Measurements from ENCODE around the gene INPP5F.

Gene INPP5F

DNA sequence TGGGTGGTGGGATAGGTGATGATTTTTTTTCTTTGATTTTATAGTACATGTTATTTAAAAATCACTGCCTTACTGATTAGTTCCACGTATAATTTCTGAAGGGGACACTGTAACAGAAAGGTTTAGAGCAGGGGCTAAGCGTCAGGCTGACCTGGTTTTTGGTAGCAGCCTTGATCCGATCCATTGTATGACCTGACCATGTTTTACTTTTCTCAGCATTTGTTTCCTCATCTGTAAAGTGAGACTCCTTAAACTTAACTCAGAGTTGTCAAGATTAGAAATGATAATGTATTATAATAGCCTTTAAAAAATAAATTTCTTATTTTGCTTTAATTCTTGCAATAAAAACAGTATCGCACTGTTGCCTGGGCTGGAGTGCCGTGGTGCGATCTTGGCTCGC, 23.6 kb downstream of the INPP5F start:
- Mint-ChIP-seq H3K27me3 (no peaks in the 10 kb centered on the region), H3K4me1 (ENCODE audit: low read depth) (peaks cover 14% of the 10 kb centered on the region), H3K4me3 (no peak overlapping the region), H3K36me3 (peaks cover 4% of the 10 kb centered on the region), H3K9me3 (ENCODE audit: low read depth) (no peaks in the 10 kb centered on the region), H3K27ac (no peak overlapping the region)

DNA sequence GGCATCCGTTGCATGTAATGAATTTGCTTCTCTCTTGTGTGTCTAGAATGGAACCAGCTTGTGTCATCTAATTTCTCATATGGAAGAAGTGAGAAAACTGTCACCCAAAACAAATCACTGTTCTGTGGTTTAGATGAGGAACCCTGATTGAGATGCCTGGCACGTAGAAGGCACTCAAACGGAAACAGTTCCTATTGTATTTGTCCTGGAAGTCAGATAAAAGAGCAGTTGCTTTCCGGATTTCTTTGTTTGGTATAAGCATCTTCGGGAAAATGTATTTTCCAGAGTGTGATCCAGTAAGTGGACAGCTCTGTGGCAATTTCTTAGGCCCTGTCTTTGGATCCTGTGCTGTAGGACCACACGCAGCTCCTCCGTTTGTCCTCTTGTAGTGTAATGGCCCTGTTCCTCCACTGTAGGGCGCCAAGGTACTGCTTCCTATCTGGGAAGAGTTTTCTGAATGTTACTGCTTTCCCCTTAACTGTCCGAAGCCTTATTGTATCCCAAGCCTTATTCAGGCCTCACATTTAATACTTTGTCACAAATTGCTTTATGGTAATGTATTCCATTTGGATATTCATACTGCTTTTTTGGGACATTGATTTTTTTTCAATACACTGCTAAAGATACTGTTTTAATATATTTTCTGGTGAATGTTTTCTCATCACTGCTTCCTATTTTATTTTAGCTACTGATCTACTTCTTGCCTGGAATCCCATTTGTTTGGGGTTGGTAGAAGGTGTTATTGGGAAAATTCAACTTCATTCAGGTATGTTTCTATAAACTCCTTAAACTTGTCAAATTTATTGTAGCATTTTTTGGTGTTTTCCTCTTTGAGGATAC, 24.8 kb downstream of the INPP5F start:
- Mint-ChIP-seq H3K4me3 (no peak overlapping the region), H3K27me3 (no peaks in the 10 kb centered on the region), H3K27ac (no peak overlapping the region), H3K36me3 (peaks cover 6% of the 10 kb centered on the region), H3K9me3 (ENCODE audit: low read depth) (no peaks in the 10 kb centered on the region), H3K4me1 (ENCODE audit: low read depth) (peaks cover 9% of the 10 kb centered on the region)

- peaks cover 7% of the 10 kb centered on the region for H3K4me1 Mint-ChIP-seq (ENCODE audit: low read depth)
- H3K9me3 Mint-ChIP-seq (ENCODE audit: low read depth): no peaks in the 10 kb centered on the region
- no peaks in the 10 kb centered on the region for H3K27me3 Mint-ChIP-seq
- peaks cover 10% of the 10 kb centered on the region for H3K36me3 Mint-ChIP-seq
- H3K27ac Mint-ChIP-seq: no peak overlapping the region
- H3K4me3 Mint-ChIP-seq: no peak overlapping the region
These were observed 27.5 kb downstream of the INPP5F start for GRCh38 chr10:119753309-119753708.

DNA sequence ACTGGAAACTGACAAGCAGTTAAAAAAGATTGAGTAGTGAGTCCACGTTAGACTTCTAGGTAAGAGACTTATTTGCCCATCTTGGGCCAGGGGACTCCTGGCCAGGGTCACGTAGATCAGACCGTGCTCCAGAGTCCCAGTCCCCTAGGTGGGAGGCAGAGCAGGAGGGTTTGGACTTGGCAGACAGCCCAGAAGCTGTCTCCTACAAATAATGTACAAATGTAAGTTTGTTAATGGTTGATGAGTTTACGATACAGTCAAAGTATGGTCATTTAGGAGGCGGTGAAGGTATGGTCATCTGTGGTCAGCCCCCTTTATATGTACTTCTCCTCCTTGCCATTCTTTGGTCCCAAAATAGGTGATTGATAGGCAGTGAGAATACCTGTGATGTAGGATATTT, 28.2 kb downstream of the INPP5F start:
- no peaks in the 10 kb centered on the region for H3K9me3 Mint-ChIP-seq (ENCODE audit: low read depth)
- H3K27me3 Mint-ChIP-seq: no peaks in the 10 kb centered on the region
- H3K4me1 Mint-ChIP-seq (ENCODE audit: low read depth): peaks cover 7% of the 10 kb centered on the region
- H3K27ac Mint-ChIP-seq: no peak overlapping the region
- H3K36me3 Mint-ChIP-seq: peaks cover 10% of the 10 kb centered on the region
- no peak overlapping the region for H3K4me3 Mint-ChIP-seq

DNA sequence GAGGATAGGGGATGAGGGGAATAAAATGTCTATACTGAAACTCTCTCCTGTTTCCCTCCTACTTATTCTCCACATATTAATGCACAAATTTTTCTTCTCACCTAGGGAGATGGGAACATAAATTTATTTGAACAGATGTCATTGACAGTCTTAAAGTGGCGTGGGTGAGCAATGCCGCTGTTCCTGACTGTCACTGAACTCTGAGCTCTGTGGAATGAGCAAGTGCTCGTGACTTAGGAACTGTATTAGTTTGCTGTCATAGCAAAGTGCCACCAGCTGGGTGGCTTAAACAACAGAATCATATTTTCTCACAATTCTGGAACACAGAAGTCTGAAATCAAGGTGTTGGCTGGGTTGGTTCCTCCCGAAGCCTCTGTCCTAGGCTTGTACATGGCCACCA, 29.1 kb downstream of the INPP5F start:
- H3K36me3 Mint-ChIP-seq: peaks cover 12% of the 10 kb centered on the region
- H3K27me3 Mint-ChIP-seq: no peaks in the 10 kb centered on the region
- peaks cover 7% of the 10 kb centered on the region for H3K4me1 Mint-ChIP-seq (ENCODE audit: low read depth)
- H3K9me3 Mint-ChIP-seq (ENCODE audit: low read depth): no peaks in the 10 kb centered on the region
- no peak overlapping the region for H3K4me3 Mint-ChIP-seq
- H3K27ac Mint-ChIP-seq: no peak overlapping the region

GRCh38 chr10:119755446-119755845, 29.6 kb downstream of the INPP5F start:
- peaks cover 4% of the 10 kb centered on the region for H3K4me1 Mint-ChIP-seq (ENCODE audit: low read depth)
- no peak overlapping the region for H3K4me3 Mint-ChIP-seq
- no peaks in the 10 kb centered on the region for H3K9me3 Mint-ChIP-seq (ENCODE audit: low read depth)
- no peak overlapping the region for H3K27ac Mint-ChIP-seq
- H3K27me3 Mint-ChIP-seq: no peaks in the 10 kb centered on the region
- peaks cover 12% of the 10 kb centered on the region for H3K36me3 Mint-ChIP-seq

GRCh38 chr10:119758448-119759195, 32.8 kb downstream of the INPP5F start:
- H3K27me3 Mint-ChIP-seq: no peaks in the 10 kb centered on the region
- H3K9me3 Mint-ChIP-seq (ENCODE audit: low read depth): no peaks in the 10 kb centered on the region
- no peak overlapping the region for H3K4me3 Mint-ChIP-seq
- peaks cover 13% of the 10 kb centered on the region for H3K36me3 Mint-ChIP-seq
- H3K4me1 Mint-ChIP-seq (ENCODE audit: low read depth): peaks cover 6% of the 10 kb centered on the region
- H3K27ac Mint-ChIP-seq: no peak overlapping the region

DNA sequence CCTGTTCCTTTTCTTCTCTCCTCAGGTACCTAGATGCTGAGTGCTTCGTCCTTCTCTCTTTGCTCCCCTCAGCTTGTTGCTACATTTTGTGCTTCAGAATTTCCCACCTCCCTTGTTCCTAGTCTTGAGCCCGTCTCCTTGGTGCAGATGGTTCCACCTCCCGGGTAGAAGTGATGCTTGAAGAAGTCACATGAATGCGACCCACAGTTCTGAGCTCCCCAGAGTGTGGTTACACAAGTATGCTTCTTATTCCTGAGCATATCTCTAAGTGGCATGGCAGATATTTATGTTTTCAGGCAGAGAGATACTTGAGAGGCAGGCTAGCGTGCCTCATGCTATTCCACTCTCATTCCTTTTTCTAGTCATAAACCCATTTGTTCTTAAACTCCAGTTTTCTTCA, 34.0 kb downstream of the INPP5F start:
- Mint-ChIP-seq H3K27ac (no peak overlapping the region), H3K27me3 (no peaks in the 10 kb centered on the region)

DNA sequence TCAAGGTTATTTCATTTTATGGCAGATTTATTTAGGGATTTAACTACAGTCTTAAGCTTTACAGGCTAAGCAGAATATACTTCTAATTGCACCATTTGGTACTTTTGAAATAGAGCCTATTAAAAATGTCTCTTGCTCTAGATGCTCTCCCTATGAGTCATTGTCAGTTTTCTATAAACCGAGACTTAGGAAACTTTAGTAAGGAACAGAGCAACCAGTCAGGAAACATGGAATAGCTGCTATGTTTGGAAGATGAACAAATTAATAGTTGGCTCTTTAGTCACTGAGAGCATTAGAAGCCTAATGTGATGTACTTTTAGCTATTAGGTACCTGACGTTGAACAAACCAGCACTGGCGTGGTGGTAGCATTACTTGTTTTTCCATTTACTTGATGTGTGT, 35.3 kb downstream of the INPP5F start:
- no peak overlapping the region for H3K27ac Mint-ChIP-seq
- H3K27me3 Mint-ChIP-seq: no peaks in the 10 kb centered on the region
- H3K4me1 Mint-ChIP-seq (ENCODE audit: low read depth): peaks cover 6% of the 10 kb centered on the region
- peaks cover 13% of the 10 kb centered on the region for H3K36me3 Mint-ChIP-seq
- no peaks in the 10 kb centered on the region for H3K9me3 Mint-ChIP-seq (ENCODE audit: low read depth)
- no peak overlapping the region for H3K4me3 Mint-ChIP-seq

More for the DNA sequence above, 34.0 kb downstream of the INPP5F start:
- Mint-ChIP-seq H3K36me3 (peaks cover 14% of the 10 kb centered on the region), H3K4me3 (no peak overlapping the region), H3K9me3 (ENCODE audit: low read depth) (no peaks in the 10 kb centered on the region), H3K4me1 (ENCODE audit: low read depth) (peaks cover 6% of the 10 kb centered on the region)

DNA sequence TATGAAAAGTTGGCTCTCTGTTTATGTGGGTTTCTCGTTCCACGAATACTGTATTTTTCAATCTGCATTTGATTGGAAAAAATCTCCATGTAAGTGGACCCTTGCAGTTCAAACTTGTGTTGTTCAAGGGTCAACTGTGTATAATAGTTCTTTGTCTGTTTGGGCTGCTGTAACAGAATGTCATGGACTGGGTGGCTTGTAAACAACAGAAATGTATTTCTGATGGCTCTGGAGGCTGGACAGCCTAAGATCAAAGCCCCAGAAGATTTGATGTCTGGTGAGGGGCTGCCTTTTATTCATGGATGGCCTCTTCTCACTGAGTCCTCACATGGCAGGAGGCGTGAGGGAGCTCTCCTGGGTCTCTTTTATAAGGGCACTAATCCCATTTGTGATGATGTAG, 36.2 kb downstream of the INPP5F start:
- Mint-ChIP-seq H3K27me3 (no peaks in the 10 kb centered on the region), H3K4me3 (no peak overlapping the region), H3K27ac (no peak overlapping the region), H3K9me3 (ENCODE audit: low read depth) (no peaks in the 10 kb centered on the region), H3K36me3 (peaks cover 13% of the 10 kb centered on the region), H3K4me1 (ENCODE audit: low read depth) (peaks cover 6% of the 10 kb centered on the region)

DNA sequence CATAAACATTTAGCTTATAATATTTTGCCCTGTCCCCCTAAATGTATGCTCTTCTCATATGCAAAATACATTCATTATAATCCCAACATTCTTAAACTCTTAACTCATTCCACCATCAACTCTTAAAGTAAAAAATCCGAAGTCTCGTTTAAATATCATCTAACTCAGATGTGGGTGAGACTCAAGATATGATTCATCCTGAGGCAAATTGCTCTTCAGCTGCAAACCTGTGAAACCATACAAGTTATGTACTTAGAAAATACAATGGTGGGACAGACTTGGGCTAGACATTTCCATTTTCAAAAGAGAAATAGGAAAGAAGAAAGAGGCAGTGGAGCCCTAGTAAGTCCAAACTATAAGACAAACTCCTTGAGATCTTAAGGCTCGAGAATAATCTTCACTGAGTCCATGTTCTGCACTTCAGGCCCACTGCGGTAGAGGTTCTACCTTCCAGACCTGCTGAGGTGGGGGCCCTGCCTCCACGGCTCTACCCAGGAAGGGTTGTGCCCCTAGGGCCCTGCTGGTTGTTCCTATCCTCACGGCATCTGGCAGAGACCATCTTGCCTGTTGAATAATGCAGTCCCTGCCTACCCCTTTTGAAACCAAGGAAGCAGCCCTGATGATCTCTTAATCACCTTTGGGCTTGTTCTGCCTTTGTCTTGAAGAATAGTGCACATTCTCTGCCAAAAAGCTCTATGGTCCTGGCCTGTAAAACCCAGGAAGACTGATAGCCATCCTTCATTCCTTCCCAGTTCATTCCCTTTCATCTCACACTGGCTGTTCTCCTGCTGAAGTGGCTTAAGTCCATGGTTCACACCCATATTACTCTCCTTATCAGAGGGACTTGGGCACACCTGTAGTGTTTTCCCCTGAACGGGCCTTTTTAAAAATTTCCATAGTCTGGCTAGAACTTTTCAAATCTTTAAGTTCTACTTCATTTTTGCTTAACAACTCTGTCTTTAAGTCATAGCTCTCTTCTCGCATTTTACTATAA, 37.3 kb downstream of the INPP5F start:
- Mint-ChIP-seq H3K4me1 (ENCODE audit: low read depth) (peaks cover 11% of the 10 kb centered on the region), H3K4me3 (no peak overlapping the region), H3K27me3 (no peaks in the 10 kb centered on the region), H3K27ac (no peak overlapping the region), H3K9me3 (ENCODE audit: low read depth) (no peaks in the 10 kb centered on the region), H3K36me3 (peaks cover 12% of the 10 kb centered on the region)

DNA sequence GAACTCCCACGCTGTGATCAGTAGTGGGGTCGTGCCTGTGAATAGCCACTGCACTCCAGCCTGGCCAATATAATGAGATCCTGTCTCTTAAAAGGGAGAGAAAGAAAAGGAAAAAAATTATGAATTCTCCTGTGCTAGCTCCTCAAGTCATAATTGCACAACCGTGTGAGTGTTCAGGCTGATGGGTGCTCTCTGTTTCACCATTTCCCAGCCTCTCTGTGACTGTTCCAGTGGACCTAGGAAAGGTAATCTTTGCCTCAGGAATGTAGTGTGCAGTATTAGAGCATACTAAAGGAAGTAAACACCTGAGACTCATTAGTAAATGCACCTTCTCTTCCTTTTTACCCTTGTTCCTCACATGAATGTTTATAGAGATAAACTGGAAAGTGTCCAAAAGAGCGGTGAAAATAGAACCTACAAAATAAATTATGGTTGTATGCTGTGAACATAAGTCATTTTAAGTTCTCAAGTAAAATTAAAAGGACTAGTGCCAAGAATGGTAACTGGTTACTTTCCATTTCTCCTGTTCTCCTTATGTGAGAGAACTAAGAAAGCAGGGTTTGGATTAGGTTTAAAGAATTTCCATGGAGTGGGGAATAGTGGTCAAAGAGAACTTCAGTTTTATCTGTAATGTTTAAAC, 42.7 kb downstream of the INPP5F start:
- no peaks in the 10 kb centered on the region for H3K27me3 Mint-ChIP-seq
- H3K36me3 Mint-ChIP-seq: peaks cover 11% of the 10 kb centered on the region
- H3K27ac Mint-ChIP-seq: no peak overlapping the region
- H3K4me1 Mint-ChIP-seq (ENCODE audit: low read depth): peaks cover 5% of the 10 kb centered on the region
- no peak overlapping the region for H3K4me3 Mint-ChIP-seq
- H3K9me3 Mint-ChIP-seq (ENCODE audit: low read depth): no peaks in the 10 kb centered on the region

GRCh38 chr10:119769886-119770285, 44.0 kb downstream of the INPP5F start:
- Mint-ChIP-seq H3K36me3 (peaks cover 9% of the 10 kb centered on the region), H3K4me1 (ENCODE audit: low read depth) (peaks cover 5% of the 10 kb centered on the region), H3K4me3 (no peak overlapping the region), H3K27ac (no peak overlapping the region), H3K27me3 (no peaks in the 10 kb centered on the region), H3K9me3 (ENCODE audit: low read depth) (no peaks in the 10 kb centered on the region)

DNA sequence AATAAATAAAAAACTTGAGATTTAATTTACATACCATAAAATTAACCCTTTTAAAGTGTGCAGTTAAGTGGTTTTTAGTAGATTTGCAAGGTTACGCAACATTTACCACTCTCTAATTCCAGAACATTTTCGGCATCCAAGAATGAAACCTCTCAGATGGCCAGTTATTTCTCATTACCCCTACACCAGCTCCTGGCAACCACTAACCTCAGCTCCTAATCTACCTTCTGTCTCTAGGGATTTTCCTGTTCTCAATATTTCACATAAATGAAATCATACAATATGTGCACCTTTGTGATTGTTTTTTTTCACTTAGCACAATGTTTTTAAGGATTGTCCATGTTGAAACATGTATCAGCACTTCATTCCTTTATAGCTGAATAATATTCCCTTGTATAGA, 45.1 kb downstream of the INPP5F start:
- peaks cover 9% of the 10 kb centered on the region for H3K36me3 Mint-ChIP-seq
- H3K27me3 Mint-ChIP-seq: no peaks in the 10 kb centered on the region
- no peak overlapping the region for H3K4me3 Mint-ChIP-seq
- peaks cover 10% of the 10 kb centered on the region for H3K4me1 Mint-ChIP-seq (ENCODE audit: low read depth)
- H3K9me3 Mint-ChIP-seq (ENCODE audit: low read depth): no peaks in the 10 kb centered on the region
- no peak overlapping the region for H3K27ac Mint-ChIP-seq

Data from activated naive CD8-positive, alpha-beta T cell (primary cell).